Measurements from ENCODE around the gene BLTP3B. TPM values are rescaled to one million over a fixed set of nuclear protein-coding genes. Genes with fewer than 3 reads are reported as not detected.
A peak's percentile ranks its signal among the peaks of the same experiment; 100 is the strongest.

Gene BLTP3B
- total and polyA plus RNA-seq, 2 of the 13 experiments (the other 11 are each of a cell fraction or from before 2014, with no cell fraction given): 15.6 to 24.4 TPM

GRCh38 chr12:100141998-100142850 is 450 bp downstream of the BLTP3B start (continued):
- TF ChIP-seq FOXK2 (IDR thresholded peaks at IDR 0.05) (peak; percentile 54; the same call in 1 of the 2 replicates), E2F2 (CRISPR knock-in tag; IDR thresholded peaks at IDR 0.05; ENCODE audit: borderline replicate concordance) (no peak), ZNF512B (CRISPR knock-in tag; IDR thresholded peaks at IDR 0.05; ENCODE audit: borderline replicate concordance) (no peak), ZBTB42 (CRISPR knock-in tag; IDR thresholded peaks at IDR 0.05) (peak; percentile 69; the same call in 1 of the 2 replicates), PAF1 (CRISPR knock-in tag; IDR thresholded peaks at IDR 0.05) (no peak), ZXDC (CRISPR knock-in tag; IDR thresholded peaks at IDR 0.05) (no peak), SNAPC5 (CRISPR knock-in tag; IDR thresholded peaks at IDR 0.05; ENCODE audit: borderline replicate concordance) (no peak), ZNF768 (CRISPR knock-in tag; IDR thresholded peaks at IDR 0.05) (0 out of 2 replicates have a peak, but pooled peaks have one; percentile 24), ZNF362 (CRISPR knock-in tag; IDR thresholded peaks at IDR 0.05; ENCODE audit: borderline replicate concordance) (no peak), FUBP1 (CRISPR knock-in tag; IDR thresholded peaks at IDR 0.05; ENCODE audit: borderline replicate concordance) (no peak), ZNF660 (CRISPR knock-in tag; IDR thresholded peaks at IDR 0.05; ENCODE audit: borderline replicate concordance, low read depth) (no peak), TCF12 (IDR thresholded peaks at IDR 0.05) (no peak), TCF12 (CRISPR knock-in tag; IDR thresholded peaks at IDR 0.05) (no peak; the same call in 1 of the 2 replicates), GATA4 (IDR thresholded peaks at IDR 0.05; ENCODE audit: borderline replicate concordance, low read depth) (peak; percentile 17; the same call in 1 of the 2 replicates), BCL3 (CRISPR knock-in tag; IDR thresholded peaks at IDR 0.05) (peak; percentile 74; the same call in 1 of the 2 replicates), ZNF232 (CRISPR knock-in tag; IDR thresholded peaks at IDR 0.05; ENCODE audit: borderline replicate concordance) (no peak)

Data from HepG2 (cell line).